Measurements from ENCODE around the gene DPY19L1.
"Not testable (repeated sequence)": the region's sequence is repeated elsewhere in the genome, so short reads cannot be mapped to it uniquely, and the experiment has no call there.

The DPY19L1 gene

GRCh38 chr7:34889951-34890350 is 147.3 kb downstream of the DPY19L1 start:
- H3K79me2 ChIP-seq (ENCODE audit: control insufficient read depth, insufficient read depth, low read length, unreplicated experiment): no peaks in the 10 kb centered on the region
- H2AFZ ChIP-seq (ENCODE audit: low read length, unreplicated experiment): no peak overlapping the region
- no peak overlapping the region for H3K27ac ChIP-seq (ENCODE audit: low read depth, low read length)
- H3K36me3 ChIP-seq (ENCODE audit: insufficient read depth, low read length): no peaks in the 10 kb centered on the region
- peaks cover 29% of the 10 kb centered on the region; the same call in 1 of the 2 replicates for H3K27me3 ChIP-seq (ENCODE audit: insufficient read depth, low read length)
- H3K4me1 ChIP-seq (ENCODE audit: control insufficient read depth, insufficient read depth, low read length, unreplicated experiment): peaks cover 13% of the 10 kb centered on the region
- no peak overlapping the region for H3K4me3 ChIP-seq (ENCODE audit: low read depth, low read length)

GRCh38 chr7:34886856-34887255 is 150.4 kb downstream of the DPY19L1 start:
- peaks cover 19% of the 10 kb centered on the region; the same call in 1 of the 2 replicates for H3K27me3 ChIP-seq (ENCODE audit: insufficient read depth, low read length)
- no peak overlapping the region for H3K27ac ChIP-seq (ENCODE audit: low read depth, low read length)
- no peaks in the 10 kb centered on the region for H3K79me2 ChIP-seq (ENCODE audit: control insufficient read depth, insufficient read depth, low read length, unreplicated experiment)
- no peaks in the 10 kb centered on the region for H3K36me3 ChIP-seq (ENCODE audit: insufficient read depth, low read length)
- H3K4me1 ChIP-seq (ENCODE audit: control insufficient read depth, insufficient read depth, low read length, unreplicated experiment): peaks cover 11% of the 10 kb centered on the region
- no peak overlapping the region for H3K4me3 ChIP-seq (ENCODE audit: low read depth, low read length)
- H2AFZ ChIP-seq (ENCODE audit: low read length, unreplicated experiment): no peak overlapping the region

- not testable (repeated sequence) for H3K4me3 ChIP-seq (ENCODE audit: low read depth, low read length); H3K4me1 ChIP-seq (ENCODE audit: control insufficient read depth, insufficient read depth, low read length, unreplicated experiment); H3K27ac ChIP-seq (ENCODE audit: low read depth, low read length); H3K79me2 ChIP-seq (ENCODE audit: control insufficient read depth, insufficient read depth, low read length, unreplicated experiment); H2AFZ ChIP-seq (ENCODE audit: low read length, unreplicated experiment); H3K36me3 ChIP-seq (ENCODE audit: insufficient read depth, low read length)
- peaks cover 35% of the 10 kb centered on the region; the same call in 1 of the 2 replicates for H3K27me3 ChIP-seq (ENCODE audit: insufficient read depth, low read length)
Observed at GRCh38 chr7:34883855-34884254, 153.4 kb downstream of the DPY19L1 start.

DNA sequence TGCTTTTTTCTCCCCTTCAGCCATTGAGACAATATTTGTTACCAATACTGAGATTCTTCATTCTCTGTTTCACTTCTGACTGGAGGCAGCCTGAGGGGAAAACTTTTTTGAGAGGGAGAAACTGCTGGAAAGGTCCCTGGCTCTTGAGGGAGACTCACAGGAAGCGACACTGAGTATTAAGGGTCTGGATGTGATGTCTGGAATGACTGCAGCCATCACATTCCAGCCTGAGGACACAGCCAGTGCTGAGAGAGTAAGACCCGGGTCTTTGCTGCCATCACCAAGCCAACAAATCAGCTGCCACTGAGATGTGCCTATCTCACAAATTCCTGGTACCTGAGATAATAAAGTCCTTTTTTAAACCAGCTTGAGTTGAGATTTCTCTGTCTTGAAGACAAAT is 157.4 kb downstream of the DPY19L1 start:
- Histone ChIP-seq H3K27ac (ENCODE audit: low read depth, low read length) (no peak overlapping the region), H3K4me3 (ENCODE audit: low read depth, low read length) (no peak overlapping the region), H3K79me2 (ENCODE audit: control insufficient read depth, insufficient read depth, low read length, unreplicated experiment) (no peaks in the 10 kb centered on the region), H3K4me1 (ENCODE audit: control insufficient read depth, insufficient read depth, low read length, unreplicated experiment) (no peaks in the 10 kb centered on the region), H3K27me3 (ENCODE audit: insufficient read depth, low read length) (peaks cover 16% of the 10 kb centered on the region; the same call in 1 of the 2 replicates), H3K36me3 (ENCODE audit: insufficient read depth, low read length) (no peaks in the 10 kb centered on the region), H2AFZ (ENCODE audit: low read length, unreplicated experiment) (no peak overlapping the region)

- not testable (repeated sequence) for H3K4me1 ChIP-seq (ENCODE audit: control insufficient read depth, insufficient read depth, low read length, unreplicated experiment); H3K27ac ChIP-seq (ENCODE audit: low read depth, low read length); H3K4me3 ChIP-seq (ENCODE audit: low read depth, low read length); H3K36me3 ChIP-seq (ENCODE audit: insufficient read depth, low read length); H2AFZ ChIP-seq (ENCODE audit: low read length, unreplicated experiment); H3K79me2 ChIP-seq (ENCODE audit: control insufficient read depth, insufficient read depth, low read length, unreplicated experiment)
- H3K27me3 ChIP-seq (ENCODE audit: insufficient read depth, low read length): peaks cover 16% of the 10 kb centered on the region; the same call in 1 of the 2 replicates
Observed at GRCh38 chr7:34878944-34879735, 158.1 kb downstream of the DPY19L1 start.

Measured in ACC112 (cell line).